Peyer's patch (tissue), 4 donors: ENCODE measurements around the gene NPEPL1. TPM values are rescaled to one million over a fixed set of nuclear protein-coding genes. Genes with fewer than 3 reads are reported as not detected.

Experiments
- DNase-seq, 3 donors: peaks; one replicate each; pipeline ENCODE4 v3.0.0-alpha.2; 2017 to 2019
- H3K27ac ChIP-seq, 4 donors: fragments of 200-600 bp; sonication (generic); one replicate each; pipeline ENCODE4 v1.5.1; 2016 to 2019
- H3K27me3 ChIP-seq, 2 donors: fragments of 200-600 bp; sonication (generic); one replicate each; pipeline ENCODE4 v1.5.1; 2019
- H3K36me3 ChIP-seq, 3 donors: fragments of 200-600 bp; sonication (generic); one replicate each; pipeline ENCODE4 v1.5.1; 2016 to 2019
- H3K4me1 ChIP-seq, 4 donors: fragments of 200-600 bp; sonication (generic); one replicate each; pipeline ENCODE4 v1.5.1; 2016 to 2019
- H3K4me3 ChIP-seq, 4 donors: fragments of 200-600 bp; sonication (generic); 1 replicate in 3 of 4; 2 replicates in 1 of 4; pipeline ENCODE4 v1.5.1; 2016 to 2019; ENCODE audit warnings: mild to moderate bottlenecking in 1 of 4
- H3K9me3 ChIP-seq, 4 donors: fragments of 200-600 bp; sonication (generic); one replicate each; pipeline ENCODE4 v1.5.1; 2016 to 2019; ENCODE audit warnings: mild to moderate bottlenecking in 1 of 4
- POLR2A ChIP-seq, 2 donors: fragments of 450-650 bp; IDR thresholded peaks; one replicate each; pipeline ENCODE4 v1.5.1; 2017; ENCODE audit warnings: antibody characterized with exemption in 2 of 2, mild to moderate bottlenecking in 2 of 2, moderate library complexity in 2 of 2
- total RNA-seq, 4 donors: library from RNA; depleted of rRNA; stranded (reverse); fragments of >200 nt; gene quantifications; one replicate each; pipeline ENCODE4 v1.1.0, GENCODE V29; 2016
- TF ChIP-seq, protein P1 (sequence below), 6 experiments: fragments of 450-650 bp in 4 of 6; fragments of 200-600 bp in 2 of 6; sonication (generic) in 1 of 6; IDR thresholded peaks; one replicate each; pipeline ENCODE4 v1.5.1; 2017 to 2019; ENCODE audit warnings: antibody characterized with exemption in 6 of 6, mild to moderate bottlenecking in 3 of 6, moderate library complexity in 1 of 6

Gene NPEPL1
- total RNA-seq, 4 donors from 2014 or later = 36.3 to 80.4 (median 63.0) TPM

DNA sequence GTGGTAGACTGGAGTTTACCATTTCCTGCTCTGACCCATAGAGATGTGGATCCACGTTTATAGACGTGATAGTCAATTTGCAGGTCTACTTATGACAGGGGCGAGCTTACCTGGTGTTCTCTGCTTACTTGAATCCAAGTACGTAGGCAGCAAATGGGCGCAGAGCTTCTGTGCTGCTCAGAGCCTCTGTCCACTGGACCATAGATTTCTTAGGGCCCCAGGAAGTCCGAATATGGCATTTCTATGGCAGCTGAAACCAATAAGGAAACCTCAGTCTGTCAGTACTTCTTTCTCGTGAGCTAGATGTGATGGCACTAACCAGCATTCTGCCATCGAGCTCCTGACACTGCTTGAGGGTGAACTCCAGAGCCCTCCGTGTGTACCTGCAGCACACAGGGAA lies 19.5 kb upstream of the NPEPL1 start:
- Histone ChIP-seq H3K36me3 (peaks cover 0 to 92% (median 0%) of the 10 kb centered on the region in 3 donors), H3K4me3 (no peak overlapping the region), H3K27ac (no peak overlapping the region), H3K9me3 (no peaks in the 10 kb centered on the region), H3K4me1 (no peaks in the 10 kb centered on the region), H3K27me3 (no peaks in the 10 kb centered on the region)
- TF ChIP-seq, protein P1, sequence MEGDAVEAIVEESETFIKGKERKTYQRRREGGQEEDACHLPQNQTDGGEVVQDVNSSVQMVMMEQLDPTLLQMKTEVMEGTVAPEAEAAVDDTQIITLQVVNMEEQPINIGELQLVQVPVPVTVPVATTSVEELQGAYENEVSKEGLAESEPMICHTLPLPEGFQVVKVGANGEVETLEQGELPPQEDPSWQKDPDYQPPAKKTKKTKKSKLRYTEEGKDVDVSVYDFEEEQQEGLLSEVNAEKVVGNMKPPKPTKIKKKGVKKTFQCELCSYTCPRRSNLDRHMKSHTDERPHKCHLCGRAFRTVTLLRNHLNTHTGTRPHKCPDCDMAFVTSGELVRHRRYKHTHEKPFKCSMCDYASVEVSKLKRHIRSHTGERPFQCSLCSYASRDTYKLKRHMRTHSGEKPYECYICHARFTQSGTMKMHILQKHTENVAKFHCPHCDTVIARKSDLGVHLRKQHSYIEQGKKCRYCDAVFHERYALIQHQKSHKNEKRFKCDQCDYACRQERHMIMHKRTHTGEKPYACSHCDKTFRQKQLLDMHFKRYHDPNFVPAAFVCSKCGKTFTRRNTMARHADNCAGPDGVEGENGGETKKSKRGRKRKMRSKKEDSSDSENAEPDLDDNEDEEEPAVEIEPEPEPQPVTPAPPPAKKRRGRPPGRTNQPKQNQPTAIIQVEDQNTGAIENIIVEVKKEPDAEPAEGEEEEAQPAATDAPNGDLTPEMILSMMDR (IDR thresholded peaks at IDR 0.05) = no peak
- TF ChIP-seq POLR2A (IDR thresholded peaks at IDR 0.05) = no peak
- no peak for DNase-seq

DNA sequence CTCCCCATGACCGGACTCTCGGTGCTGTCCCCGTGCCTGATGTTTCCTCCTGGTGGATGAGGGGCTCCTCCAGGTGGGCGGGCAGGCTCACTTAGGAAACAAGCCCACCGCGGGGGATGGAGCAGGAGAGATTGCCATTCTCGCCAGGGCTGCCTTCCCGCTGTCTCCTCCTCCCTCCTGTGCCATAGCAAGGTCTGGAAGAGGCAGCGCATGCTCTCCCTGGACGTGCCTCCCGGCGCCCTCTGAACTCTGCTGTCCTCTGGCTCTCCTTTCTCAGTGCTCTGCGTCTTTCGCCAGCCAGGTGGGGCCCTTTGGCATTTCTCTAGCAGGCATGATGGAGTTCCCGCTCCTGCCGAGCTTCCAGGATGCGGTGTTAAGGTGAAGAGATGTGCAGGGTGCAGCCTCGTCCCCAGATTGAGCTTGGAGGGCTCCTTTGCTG lies 17.4 kb upstream of the NPEPL1 start:
- H3K36me3 ChIP-seq = peaks cover 0 to 93% (median 0%) of the 10 kb centered on the region in 3 donors
- DNase-seq = no peak
- H3K27ac ChIP-seq = no peak overlapping the region
- TF ChIP-seq POLR2A (IDR thresholded peaks at IDR 0.05) = no peak
- TF ChIP-seq, protein P1 (IDR thresholded peaks at IDR 0.05) = no peak
- no peaks in the 10 kb centered on the region for H3K4me1 ChIP-seq
- H3K27me3 ChIP-seq = no peaks in the 10 kb centered on the region
- H3K4me3 ChIP-seq = no peak overlapping the region
- H3K9me3 ChIP-seq = no peaks in the 10 kb centered on the region

DNA sequence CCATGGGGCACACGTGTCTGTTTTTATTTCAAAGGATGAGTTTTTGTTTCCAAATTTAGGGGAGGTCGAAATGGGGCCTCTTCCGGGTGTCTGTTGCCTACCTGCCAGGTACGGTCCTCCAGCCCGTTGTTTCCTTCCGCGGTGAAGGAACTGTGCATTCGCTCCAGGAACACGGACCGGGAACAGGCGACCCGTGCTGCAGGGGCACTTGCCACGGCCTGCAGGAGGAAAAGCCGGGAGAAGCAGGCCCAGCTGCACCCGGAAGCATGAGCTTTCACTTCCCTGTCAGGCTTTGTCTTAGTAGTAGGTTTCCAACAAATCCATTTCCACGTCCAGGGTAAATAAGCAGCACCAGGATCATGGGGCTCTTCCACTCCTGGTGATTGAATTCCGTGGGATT lies 17.0 kb upstream of the NPEPL1 start:
- peaks cover 0 to 93% (median 0%) of the 10 kb centered on the region in 3 donors for H3K36me3 ChIP-seq
- TF ChIP-seq, protein P1 (IDR thresholded peaks at IDR 0.05) = no peak
- no peak for TF ChIP-seq POLR2A (IDR thresholded peaks at IDR 0.05)
- H3K9me3 ChIP-seq = no peaks in the 10 kb centered on the region

DNA sequence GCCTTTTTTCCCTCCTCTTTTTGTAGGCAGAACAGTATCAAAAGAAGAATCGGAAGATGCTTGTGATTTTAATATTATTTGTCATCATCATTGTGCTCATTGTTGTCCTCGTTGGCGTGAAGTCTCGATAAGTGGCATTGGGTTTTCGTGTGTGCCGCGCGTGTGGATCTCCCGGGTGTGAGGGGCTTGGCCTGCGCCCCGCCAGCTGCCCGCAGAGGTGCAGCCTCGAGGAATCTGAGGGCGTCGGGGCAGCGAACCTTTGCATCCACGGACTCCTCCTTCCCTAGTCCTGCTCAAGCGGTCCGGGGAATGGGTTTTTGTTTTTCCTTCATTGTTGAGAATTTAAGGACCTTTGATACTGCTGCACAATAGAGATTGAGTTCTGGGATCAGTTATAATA lies 16.4 kb upstream of the NPEPL1 start:
- no peak overlapping the region for H3K4me3 ChIP-seq
- peaks cover 0 to 91% (median 0%) of the 10 kb centered on the region in 3 donors for H3K36me3 ChIP-seq
- H3K9me3 ChIP-seq = no peaks in the 10 kb centered on the region
- no peaks in the 10 kb centered on the region for H3K27me3 ChIP-seq
- DNase-seq = no peak
- no peak overlapping the region for H3K27ac ChIP-seq
- no peak for TF ChIP-seq POLR2A (IDR thresholded peaks at IDR 0.05)
- TF ChIP-seq, protein P1 (IDR thresholded peaks at IDR 0.05) = no peak
- H3K4me1 ChIP-seq = no peaks in the 10 kb centered on the region

More for the DNA sequence above, 17.0 kb upstream of the NPEPL1 start:
- DNase-seq = no peak
- H3K4me1 ChIP-seq = no peaks in the 10 kb centered on the region
- H3K27ac ChIP-seq = no peak overlapping the region
- H3K4me3 ChIP-seq = no peak overlapping the region
- no peaks in the 10 kb centered on the region for H3K27me3 ChIP-seq

DNA sequence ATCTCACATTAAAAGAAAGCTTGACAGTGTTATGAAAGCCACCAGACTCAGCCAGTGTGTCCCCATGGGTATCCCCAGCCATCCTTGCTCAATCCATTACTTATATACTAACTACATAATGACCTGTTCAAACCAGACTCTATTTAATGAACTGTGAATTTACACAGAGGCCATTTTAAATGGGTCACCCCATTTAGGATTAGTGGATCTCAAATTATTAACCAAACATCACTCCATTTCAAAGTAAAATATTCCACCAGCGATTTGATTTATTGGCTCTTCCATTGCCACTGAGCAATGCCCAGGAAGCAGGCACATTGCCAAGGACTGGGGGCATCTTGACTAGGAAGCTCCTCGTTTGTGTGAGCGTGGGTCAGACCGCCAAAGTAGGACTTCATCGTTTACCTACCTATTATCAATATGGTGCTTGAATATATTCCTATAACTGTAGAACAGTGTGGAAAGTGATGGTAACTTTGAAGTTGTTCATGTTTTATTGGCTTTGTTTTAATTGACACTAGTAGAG lies 15.5 kb upstream of the NPEPL1 start:
- Histone ChIP-seq H3K27ac (no peak overlapping the region), H3K4me1 (no peaks in the 10 kb centered on the region), H3K9me3 (no peaks in the 10 kb centered on the region), H3K36me3 (peaks cover 0 to 83% (median 0%) of the 10 kb centered on the region in 3 donors), H3K27me3 (no peaks in the 10 kb centered on the region), H3K4me3 (no peak overlapping the region)
- TF ChIP-seq, protein P1 (IDR thresholded peaks at IDR 0.05) = no peak
- TF ChIP-seq POLR2A (IDR thresholded peaks at IDR 0.05) = no peak
- DNase-seq = no peak

DNA sequence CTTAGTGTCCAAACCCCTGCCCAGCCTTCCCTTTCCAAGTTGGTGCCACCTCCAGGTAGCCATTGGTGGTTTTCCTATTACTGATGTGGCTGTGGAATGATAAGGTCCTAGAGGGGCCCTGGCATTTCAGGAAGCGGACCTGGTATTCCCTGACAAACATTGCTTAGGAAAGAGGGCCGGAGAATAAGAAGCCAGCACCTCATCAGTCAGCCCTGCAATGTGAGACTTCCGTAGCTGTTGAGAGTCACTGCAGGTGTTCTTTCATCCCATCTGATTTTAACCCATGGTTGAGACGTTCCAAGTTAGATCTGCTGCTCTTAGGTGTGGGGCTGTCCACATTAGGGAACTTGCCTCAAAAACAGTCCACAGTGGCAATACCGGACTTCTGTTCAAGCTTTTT lies 14.8 kb upstream of the NPEPL1 start:
- Histone ChIP-seq H3K27ac (no peak overlapping the region), H3K36me3 (peaks cover 0 to 77% (median 0%) of the 10 kb centered on the region in 3 donors), H3K9me3 (no peaks in the 10 kb centered on the region), H3K4me3 (no peak overlapping the region), H3K4me1 (no peaks in the 10 kb centered on the region), H3K27me3 (no peaks in the 10 kb centered on the region)
- DNase-seq = no peak
- TF ChIP-seq, protein P1 (IDR thresholded peaks at IDR 0.05) = no peak
- TF ChIP-seq POLR2A (IDR thresholded peaks at IDR 0.05) = no peak
